Daoy (cell line): ENCODE data around the gene SLCO2B1. TPM values are rescaled to one million over a fixed set of nuclear protein-coding genes. Genes with fewer than 3 reads are reported as not detected.

Source experiments
- DNase-seq: peaks from one replicate; pipeline ENCODE4 v3.0.0-alpha.2; 2015; ENCODE audit warnings: low read depth
- total RNA-seq: library from RNA; depleted of rRNA; stranded (reverse); fragments of >200 nt; shearing (Covaris generic); gene quantifications from 2 replicates; pipeline ENCODE4 v1.2.3, GENCODE V29; 2014; rRNA removed

The SLCO2B1 gene
- total RNA-seq, 1 experiment from 2014 or later: 0.51 TPM

- DNase-seq: no peak
Observed at GRCh38 chr11:75246671-75247350, 95.9 kb downstream of the SLCO2B1 start.

- no peak for DNase-seq
Observed at GRCh38 chr11:75248924-75249256, 98.0 kb downstream of the SLCO2B1 start.

GRCh38 chr11:75249704-75250103, 98.8 kb downstream of the SLCO2B1 start:
- DNase-seq: no peak

- no peak for DNase-seq
Observed at GRCh38 chr11:75254326-75254725, 103.4 kb downstream of the SLCO2B1 start.

Other genes with a start within 250 kb of the SLCO2B1 start
- gene XRRA1, start 202.0 kb upstream of the SLCO2B1 start, total RNA-seq: 5.6 and 9.7 TPM in 2 replicates
- gene SPCS2, start 201.8 kb upstream of the SLCO2B1 start, total RNA-seq: 21.1 and 46.8 TPM in 2 replicates
- gene NEU3, start 162.2 kb upstream of the SLCO2B1 start, total RNA-seq: 5.9 and 17.7 TPM in 2 replicates
- gene OR2AT4, start 54.2 kb upstream of the SLCO2B1 start, total RNA-seq: under 0.01 TPM in 1 of 2 replicates, not detected in the other
- not detected in 2 replicates for gene TPBGL, start 89.7 kb downstream of the SLCO2B1 start, total RNA-seq
- 9.5 and 12.8 TPM in 2 replicates for gene ARRB1, start 200.6 kb downstream of the SLCO2B1 start, total RNA-seq
- 1,954 and 2,024 TPM in 2 replicates for gene RPS3, start 248.4 kb downstream of the SLCO2B1 start, total RNA-seq